ENCODE data around the gene PSMD8. TPM values are rescaled to one million over a fixed set of nuclear protein-coding genes. Genes with fewer than 3 reads are reported as not detected.

Gene PSMD8
- total RNA-seq, 1 donor = 285 TPM

- H3K4me3 ChIP-seq (ENCODE audit: insufficient read depth, low read length) = no peak overlapping the region
- TF ChIP-seq CTCF (IDR thresholded peaks at IDR 0.05; ENCODE audit: extremely low read depth, low read depth, low read length) = no peak
- no peaks in the 10 kb centered on the region for H3K9me3 ChIP-seq (ENCODE audit: low read depth, low read length)
- peaks cover 40% of the 10 kb centered on the region for H3K36me3 ChIP-seq (ENCODE audit: insufficient read depth, low read length)
- peaks cover 27% of the 10 kb centered on the region for H3K79me2 ChIP-seq (ENCODE audit: insufficient read depth, low read length)
- H3K4me1 ChIP-seq (ENCODE audit: insufficient read depth, low read length) = peaks cover 12% of the 10 kb centered on the region
- no peak overlapping the region for H3K4me2 ChIP-seq (ENCODE audit: insufficient read depth, low read length)
- peaks cover 28% of the 10 kb centered on the region for H4K20me1 ChIP-seq (ENCODE audit: insufficient read depth, low read length)
- no peak overlapping the region for H3K27ac ChIP-seq (ENCODE audit: low read depth, low read length)
- peak; percentile 69 for DNase-seq (ENCODE audit: insufficient read length, low spot score, missing footprints)
- no peaks in the 10 kb centered on the region for H3K27me3 ChIP-seq (ENCODE audit: insufficient read depth, low read length)
- H2AFZ ChIP-seq (ENCODE audit: low read length) = no peak overlapping the region
Measured at GRCh38 chr19:38385057-38385803, 10.9 kb downstream of the PSMD8 start.

- no peaks in the 10 kb centered on the region for H3K9me3 ChIP-seq (ENCODE audit: low read depth, low read length)
- H3K4me3 ChIP-seq (ENCODE audit: insufficient read depth, low read length) = no peak overlapping the region
- H3K79me2 ChIP-seq (ENCODE audit: insufficient read depth, low read length) = peaks cover 27% of the 10 kb centered on the region
- H3K4me2 ChIP-seq (ENCODE audit: insufficient read depth, low read length) = no peak overlapping the region
- no peak overlapping the region for H3K27ac ChIP-seq (ENCODE audit: low read depth, low read length)
- TF ChIP-seq CTCF (IDR thresholded peaks at IDR 0.05; ENCODE audit: extremely low read depth, low read depth, low read length) = no peak
- H2AFZ ChIP-seq (ENCODE audit: low read length) = no peak overlapping the region
- peaks cover 13% of the 10 kb centered on the region for H3K4me1 ChIP-seq (ENCODE audit: insufficient read depth, low read length)
- peaks cover 34% of the 10 kb centered on the region for H3K36me3 ChIP-seq (ENCODE audit: insufficient read depth, low read length)
- peaks cover 27% of the 10 kb centered on the region for H4K20me1 ChIP-seq (ENCODE audit: insufficient read depth, low read length)
- DNase-seq (ENCODE audit: insufficient read length, low spot score, missing footprints) = peak; percentile 59
- no peaks in the 10 kb centered on the region for H3K27me3 ChIP-seq (ENCODE audit: insufficient read depth, low read length)
Measured at GRCh38 chr19:38385804-38386257, 11.5 kb downstream of the PSMD8 start.

- no peak for TF ChIP-seq CTCF (IDR thresholded peaks at IDR 0.05; ENCODE audit: extremely low read depth, low read depth, low read length)
- Histone ChIP-seq H3K9me3 (ENCODE audit: low read depth, low read length) (no peaks in the 10 kb centered on the region), H2AFZ (ENCODE audit: low read length) (no peak overlapping the region), H3K4me3 (ENCODE audit: insufficient read depth, low read length) (no peak overlapping the region), H3K79me2 (ENCODE audit: insufficient read depth, low read length) (peaks cover 25% of the 10 kb centered on the region), H4K20me1 (ENCODE audit: insufficient read depth, low read length) (peaks cover 22% of the 10 kb centered on the region), H3K27ac (ENCODE audit: low read depth, low read length) (no peak overlapping the region), H3K27me3 (ENCODE audit: insufficient read depth, low read length) (no peaks in the 10 kb centered on the region), H3K4me1 (ENCODE audit: insufficient read depth, low read length) (peaks cover 13% of the 10 kb centered on the region), H3K4me2 (ENCODE audit: insufficient read depth, low read length) (peak overlapping the region; percentile 82), H3K36me3 (ENCODE audit: insufficient read depth, low read length) (peaks cover 28% of the 10 kb centered on the region)
- DNase-seq (ENCODE audit: insufficient read length, low spot score, missing footprints) = peak; percentile 69
Measured at GRCh38 chr19:38386300-38386970, 12.1 kb downstream of the PSMD8 start.

GRCh38 chr19:38386971-38387549, 12.7 kb downstream of the PSMD8 start:
- no peak for TF ChIP-seq CTCF (IDR thresholded peaks at IDR 0.05; ENCODE audit: extremely low read depth, low read depth, low read length)
- H3K9me3 ChIP-seq (ENCODE audit: low read depth, low read length) = no peaks in the 10 kb centered on the region
- peak; percentile 93 for DNase-seq (ENCODE audit: insufficient read length, low spot score, missing footprints)
- peak overlapping the region; percentile 37 for H3K27ac ChIP-seq (ENCODE audit: low read depth, low read length)
- peak overlapping the region; percentile 65 for H2AFZ ChIP-seq (ENCODE audit: low read length)
- H3K4me3 ChIP-seq (ENCODE audit: insufficient read depth, low read length) = peak overlapping the region; percentile 97
- H3K79me2 ChIP-seq (ENCODE audit: insufficient read depth, low read length) = peaks cover 23% of the 10 kb centered on the region
- H3K27me3 ChIP-seq (ENCODE audit: insufficient read depth, low read length) = no peaks in the 10 kb centered on the region
- H3K36me3 ChIP-seq (ENCODE audit: insufficient read depth, low read length) = peaks cover 26% of the 10 kb centered on the region
- peak overlapping the region; percentile 82 for H3K4me2 ChIP-seq (ENCODE audit: insufficient read depth, low read length)
- H3K4me1 ChIP-seq (ENCODE audit: insufficient read depth, low read length) = peaks cover 16% of the 10 kb centered on the region
- H4K20me1 ChIP-seq (ENCODE audit: insufficient read depth, low read length) = peaks cover 18% of the 10 kb centered on the region
